Measurements from ENCODE around the gene MAN1C1. TPM values are rescaled to one million over a fixed set of nuclear protein-coding genes. Genes with fewer than 3 reads are reported as not detected.

MAN1C1 gene
- total and polyA plus RNA-seq, 9 of the 15 experiments (the other 6 are each of a cell fraction or from before 2014, with no cell fraction given) = 0.04 to 0.44 (median 0.10) TPM; not detected in 3

GRCh38 chr1:25819491-25820246 lies 203.1 kb downstream of the MAN1C1 start, which contains the start of gene MTFR1L (continued):
- TF ChIP-seq SREBF1 (IDR thresholded peaks at IDR 0.05; ENCODE audit: borderline replicate concordance, low read depth, low read length) (no peak), HEY1 (CRISPR knock-in tag; IDR thresholded peaks at IDR 0.05; ENCODE audit: borderline replicate concordance) (no peak), PTBP1 (IDR thresholded peaks at IDR 0.05; ENCODE audit: low read depth, low read length) (no peak), GMEB1 (CRISPR knock-in tag; IDR thresholded peaks at IDR 0.05) (0 out of 2 replicates have a peak, but pooled peaks have one; percentile 17), ZBTB9 (CRISPR knock-in tag; IDR thresholded peaks at IDR 0.05) (no peak), ZFP36 (IDR thresholded peaks at IDR 0.05; ENCODE audit: low read depth, low read length, partially characterized antibody) (no peak), ILK (tag; IDR thresholded peaks at IDR 0.05; ENCODE audit: borderline replicate concordance, low read depth) (no peak), HSF4 (CRISPR knock-in tag; IDR thresholded peaks at IDR 0.05; ENCODE audit: borderline replicate concordance) (no peak), ERF (CRISPR knock-in tag; IDR thresholded peaks at IDR 0.05) (peak; percentile 37; the same call in 1 of the 2 replicates), PKNOX1 (IDR thresholded peaks at IDR 0.05) (peak; percentile 87), HMGN3 (IDR thresholded peaks at IDR 0.05; ENCODE audit: borderline replicate concordance, extremely low read depth, insufficient read length, low read depth, low read length) (peak; percentile 91), U2AF1 (optimal IDR thresholded peaks at IDR 0.05; ENCODE audit: low read depth, low read length) (no peak), THAP12 (CRISPR knock-in tag; IDR thresholded peaks at IDR 0.05) (peak; percentile 74; the same call in 1 of the 2 replicates), ILF3 (IDR thresholded peaks at IDR 0.05; ENCODE audit: borderline replicate concordance) (no peak), BHLHE40 (IDR thresholded peaks at IDR 0.05; ENCODE audit: low read length) (peak; percentile 38; the same call in 1 of the 2 replicates), KLF1 (tag; IDR thresholded peaks at IDR 0.05) (peak; percentile 51; the same call in 1 of the 2 replicates), ZNF263 (CRISPR knock-in tag; IDR thresholded peaks at IDR 0.05; ENCODE audit: borderline replicate concordance) (no peak), ZNF311 (CRISPR knock-in tag; IDR thresholded peaks at IDR 0.05) (no peak), USF2 (CRISPR knock-in tag; IDR thresholded peaks at IDR 0.05) (no peak), ZNF274 (IDR thresholded peaks at IDR 0.05; ENCODE audit: borderline replicate concordance, low read depth, low read length) (no peak)
